ENCODE data around the gene ITGA11. TPM values are rescaled to one million over a fixed set of nuclear protein-coding genes. Genes with fewer than 3 reads are reported as not detected.
A peak's percentile ranks its signal among the peaks of the same experiment; 100 is the strongest.

Gene ITGA11
- total and polyA plus RNA-seq, 2 of the 4 experiments (the other 2 are of a cell fraction), result 4.1 to 6.6 TPM

DNA sequence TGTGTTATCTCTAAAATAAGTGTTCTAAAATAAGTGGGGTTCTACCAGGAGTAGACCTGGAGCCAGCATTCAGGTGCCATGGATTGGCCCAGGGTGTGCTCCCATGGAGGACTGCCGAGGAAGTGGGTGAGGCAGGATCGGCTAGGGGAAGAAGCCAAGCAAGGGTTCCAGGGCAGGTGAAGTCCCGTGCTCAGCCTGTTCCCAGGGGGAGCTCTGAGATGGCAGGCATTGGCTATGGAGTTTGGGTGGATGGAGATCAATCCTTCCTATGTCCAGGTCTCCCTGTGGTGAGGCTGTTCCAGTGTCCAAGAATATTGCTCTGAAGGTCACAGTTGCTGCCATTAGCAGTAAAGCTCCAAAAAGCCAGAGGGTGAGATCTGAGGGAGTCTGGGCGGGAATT, 46.9 kb upstream of the ITGA11 start:
- H3K9ac ChIP-seq (ENCODE audit: low read depth, low read length), result no peak overlapping the region
- CTCF ChIA-PET, result no interaction called here
- H3K18ac ChIP-seq (ENCODE audit: low read depth, low read length), result peak overlapping the region; percentile 5; the same call in 1 of the 2 replicates
- no peak overlapping the region for H2BK5ac ChIP-seq (ENCODE audit: low read depth, low read length, poor library complexity, severe bottlenecking)
- H3K36me3 ChIP-seq (ENCODE audit: control insufficient read depth, insufficient read depth, low read length), result no peaks in the 10 kb centered on the region
- H2AK5ac ChIP-seq (ENCODE audit: low read depth, low read length), result peak overlapping the region; percentile 78; the same call in 1 of the 2 replicates
- no peak overlapping the region for H3K4me3 ChIP-seq (ENCODE audit: insufficient read depth, low read depth, low read length)
- no peaks in the 10 kb centered on the region for H3K79me1 ChIP-seq (ENCODE audit: low read depth in 1 of 2, low read length in 2 of 2)
- no TSS peak for BruUV-seq (replicated peaks)
- H2BK20ac ChIP-seq (ENCODE audit: low read depth, low read length), result peak overlapping the region; percentile 64
- peak overlapping the region; percentile 58 for H4K91ac ChIP-seq (ENCODE audit: insufficient read depth, low read depth, low read length)
- peak overlapping the region; percentile 54 for H3K23ac ChIP-seq (ENCODE audit: low read depth, low read length)
- ATAC-seq (ENCODE audit: low read depth), result no peak
- peak overlapping the region; percentile 93; the same call in 2 of the 3 replicates for H2BK15ac ChIP-seq (ENCODE audit: low read depth, low read length)
- in situ Hi-C loops (cut with MboI; ENCODE audit: low sequenced_read_pairs) (no loop called here), intact Hi-C loops (cut with micrococcal nuclease) (no loop called here), dilution Hi-C loops (cut with HindIII; ENCODE audit: low sequenced_read_pairs, unreplicated experiment) (no loop called here)
- peak overlapping the region; percentile 77 for H2BK120ac ChIP-seq (ENCODE audit: low read depth, low read length)
- 0 out of 2 replicates have a peak, but pooled peaks cover 4% of the 10 kb centered on the region for H3K9me1 ChIP-seq (ENCODE audit: insufficient read depth, low read length)
- H3K56ac ChIP-seq (ENCODE audit: extremely low read depth, insufficient read depth, low read length), result 0 out of 2 replicates have a peak overlapping the region, but pooled peaks have one; percentile 41
- POLR2A ChIA-PET (ENCODE audit: unreplicated experiment), result no interaction called here
- no peaks in the 10 kb centered on the region for H4K20me1 ChIP-seq (ENCODE audit: insufficient read depth, low read length)
- peak overlapping the region; percentile 15; the same call in 1 of the 2 replicates for H4K5ac ChIP-seq (ENCODE audit: low read depth, low read length)
- peak overlapping the region; percentile 69 for H2AFZ ChIP-seq (replicated peaks; ENCODE audit: low read length, poor library complexity)
- TF ChIP-seq, protein P1, sequence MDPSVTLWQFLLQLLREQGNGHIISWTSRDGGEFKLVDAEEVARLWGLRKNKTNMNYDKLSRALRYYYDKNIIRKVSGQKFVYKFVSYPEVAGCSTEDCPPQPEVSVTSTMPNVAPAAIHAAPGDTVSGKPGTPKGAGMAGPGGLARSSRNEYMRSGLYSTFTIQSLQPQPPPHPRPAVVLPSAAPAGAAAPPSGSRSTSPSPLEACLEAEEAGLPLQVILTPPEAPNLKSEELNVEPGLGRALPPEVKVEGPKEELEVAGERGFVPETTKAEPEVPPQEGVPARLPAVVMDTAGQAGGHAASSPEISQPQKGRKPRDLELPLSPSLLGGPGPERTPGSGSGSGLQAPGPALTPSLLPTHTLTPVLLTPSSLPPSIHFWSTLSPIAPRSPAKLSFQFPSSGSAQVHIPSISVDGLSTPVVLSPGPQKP (IDR thresholded peaks at IDR 0.05; ENCODE audit: borderline replicate concordance, low read depth, low read length), result no peak
- TF ChIP-seq MAZ (IDR thresholded peaks at IDR 0.05; ENCODE audit: borderline replicate concordance, low read depth, low read length) (no peak), RCOR1 (IDR thresholded peaks at IDR 0.05; ENCODE audit: insufficient replicate concordance, low read length) (no peak), CEBPB (IDR thresholded peaks at IDR 0.05; ENCODE audit: low read depth, low read length) (no peak), BHLHE40 (IDR thresholded peaks at IDR 0.05; ENCODE audit: low read depth, low read length) (no peak), SMC3 (IDR thresholded peaks at IDR 0.05; ENCODE audit: low read depth, low read length) (no peak), POLR2A (IDR thresholded peaks at IDR 0.05; ENCODE audit: low read depth, low read length) (no peak), NFE2L2 (IDR thresholded peaks at IDR 0.05; ENCODE audit: low read depth, low read length) (no peak), CTCF (conservative IDR thresholded peaks at IDR 0.05; ENCODE audit: low read depth, low read length) (no peak), USF2 (IDR thresholded peaks at IDR 0.05; ENCODE audit: low read depth, low read length) (no peak), MXI1 (IDR thresholded peaks at IDR 0.05; ENCODE audit: borderline replicate concordance, low read depth, low read length) (no peak), FOS (IDR thresholded peaks at IDR 0.05; ENCODE audit: low read depth, low read length) (no peak), RFX5 (IDR thresholded peaks at IDR 0.05; ENCODE audit: low read depth, low read length) (no peak), MAFK (IDR thresholded peaks at IDR 0.05; ENCODE audit: low read depth, low read length) (no peak), RAD21 (IDR thresholded peaks at IDR 0.05; ENCODE audit: low read length) (no peak), CHD1 (IDR thresholded peaks at IDR 0.05; ENCODE audit: low read depth, low read length) (no peak)
- H3K4me2 ChIP-seq (ENCODE audit: low read depth, low read length), result no peak overlapping the region
- DNase-seq, result no peak
- H3K27me3 ChIP-seq (ENCODE audit: control insufficient read depth, insufficient read depth, low read length), result peaks cover 10% of the 10 kb centered on the region
- H3K9me3 ChIP-seq (ENCODE audit: control insufficient read depth, insufficient read depth, low read length), result no peaks in the 10 kb centered on the region
- peak overlapping the region in 1 of 2 experiments; percentile 40; a peak in 1 of 4 replicates for H4K8ac ChIP-seq (ENCODE audit: low read depth in 2 of 2, low read length in 2 of 2)
- H3K14ac ChIP-seq (replicated peaks; ENCODE audit: low read depth, low read length), result peak overlapping the region; percentile 66
- 100% methylated on average over 1 of the region's 4 CpGs; no CpG with 5 or more reads in 1 of the 2 experiments for WGBS, 2 experiments (ENCODE audit: extremely low coverage in 2 of 2, insufficient read length in 1 of 2)
- peaks cover 11% of the 10 kb centered on the region for H3K4me1 ChIP-seq (ENCODE audit: control insufficient read depth, insufficient read depth, low read length)
- no peak overlapping the region for H2AK9ac ChIP-seq (replicated peaks; ENCODE audit: low read depth, low read length, poor library complexity)
- peak overlapping the region; percentile 73 for H3K4ac ChIP-seq (ENCODE audit: low read depth, low read length)
- H3K27ac ChIP-seq (ENCODE audit: insufficient read depth, low read length), result peak overlapping the region; percentile 1; the same call in 1 of the 2 replicates

Data from IMR-90 (cell line).